ENCODE results near the gene GSTP1.

GRCh38 chr11:67601098-67601497 lies 17.5 kb downstream of the GSTP1 start:
- TF ChIP-seq CTCF (IDR thresholded peaks at IDR 0.05) (no peak), POLR2A (IDR thresholded peaks at IDR 0.05) (no peak)
